DOHH2 (cell line): Measurements from ENCODE around the gene BGN.

Experiments used
- CTCF ChIP-seq: fragments of 200-600 bp; sonication (generic); IDR thresholded peaks from one replicate; pipeline ENCODE4 v1.5.1; 2014; ENCODE audit warnings: antibody characterized with exemption, mild to moderate bottlenecking, low read depth, low read length; ENCODE audit not compliant: poor library complexity, severe bottlenecking
- EZH2phosphoT487 ChIP-seq: fragments of 200-600 bp; sonication (generic); IDR thresholded peaks from 2 replicates; pipeline ENCODE4 v1.6.1; 2017; ENCODE audit warnings: borderline replicate concordance, mild to moderate bottlenecking, antibody characterized with exemption, low read length, moderate library complexity, mixed read lengths

GRCh38 chrX:153450949-153451277 lies 43.9 kb upstream of the BGN start:
- TF ChIP-seq EZH2phosphoT487 (no peak), CTCF (no peak)
